H1 (cell line): Measurements from ENCODE around the gene FAF2.

Source experiments
- CTBP2 ChIP-seq: IDR thresholded peaks from 2 replicates; pipeline ENCODE4 v1.7.0; 2011; ENCODE audit warnings: borderline replicate concordance, mild to moderate bottlenecking, moderate library complexity, mixed read lengths, low read length; ENCODE audit not compliant: insufficient read depth, insufficient read length
- CTCF ChIP-seq, 3 experiments: IDR thresholded peaks; 1 replicate in 2 of 3; 2 replicates in 1 of 3; pipeline versions ENCODE4 v1.5.1 to v1.6.1; 2011; ENCODE audit warnings: low read length in 3 of 3, mild to moderate bottlenecking in 3 of 3, inconsistent platforms in 2 of 3, low read depth in 1 of 3, moderate library complexity in 1 of 3; ENCODE audit not compliant: insufficient read depth in 1 of 3; ENCODE audit errors: control extremely low read depth in 1 of 3
- EZH2 ChIP-seq: fragments of 200-600 bp; sonication (generic); IDR thresholded peaks from 2 replicates; pipeline ENCODE4 v1.7.1; 2012; ENCODE audit warnings: low read depth, mild to moderate bottlenecking, moderate library complexity, low read length, inconsistent platforms; ENCODE audit not compliant: severe bottlenecking
- POLR2A ChIP-seq, 2 experiments: IDR thresholded peaks; 1 replicate in 1 of 2; 2 replicates in 1 of 2; pipeline ENCODE4 v1.6.1; 2011; ENCODE audit warnings: low read depth in 2 of 2, low read length in 2 of 2, mild to moderate bottlenecking in 2 of 2; ENCODE audit errors: control extremely low read depth in 1 of 2
- YY1 ChIP-seq: IDR thresholded peaks from 2 replicates; pipeline ENCODE4 v1.6.1; 2011; ENCODE audit warnings: low read depth, mild to moderate bottlenecking, low read length
- ZNF274 ChIP-seq: IDR thresholded peaks from 2 replicates; pipeline ENCODE4 v1.7.0; 2012; ENCODE audit warnings: low read length, borderline replicate concordance; ENCODE audit errors: extremely low read depth

GRCh38 chr5:176550275-176550831, 102.2 kb downstream of the FAF2 start:
- TF ChIP-seq EZH2 (no peak), CTCF (IDR thresholded peaks at IDR 0.05; ENCODE audit: control extremely low read depth in 1 of 3, insufficient read depth in 1 of 3, low read depth in 1 of 3, low read length in 3 of 3) (no peak), POLR2A (IDR thresholded peaks at IDR 0.05; ENCODE audit: control extremely low read depth in 1 of 2, low read depth in 2 of 2, low read length in 2 of 2) (no peak), YY1 (no peak), CTBP2 (no peak), ZNF274 (no peak)
